HepG2 (cell line): ENCODE results near the gene PTPA. TPM values are rescaled to one million over a fixed set of nuclear protein-coding genes. Genes with fewer than 3 reads are reported as not detected.

Experiments
- ATAC-seq: fragments of 200-7000 bp; cut with Tn5 transposase; 3 replicates; pipeline ENCODE4 v1.9.1; 2020; ENCODE audit warnings: mild to moderate bottlenecking, moderate library complexity
- BruUV-seq: library from RNA; stranded (reverse); fragments of 400-500 nt; replicated peaks from 2 replicates; lab custom pipeline; 2021; lab: Mats Ljungman, UMichigan
- CTCF ChIA-PET: fragments of 300-600 bp; formaldehyde crosslinking; extraction: SDS; loops from one replicate; lab custom pipeline; 2021; ENCODE audit warnings: low total read pairs, inconsistent platforms, low intra/inter-chr PET ratio; lab: Yijun Ruan, JAX
- POLR2A ChIA-PET: fragments of 350-600 bp; sonication (Branson Sonifier 250); formaldehyde crosslinking; loops from one replicate; lab custom pipeline; 2020; ENCODE audit warnings: antibody characterized with exemption, inconsistent platforms; lab: Yijun Ruan, JAX
- DNase-seq: peaks from one replicate; pipeline ENCODE4 v3.0.0-alpha.2; 2015; ENCODE audit warnings: low spot score
- FAIRE-seq: peaks from 3 replicates; lab custom pipeline; 2011; peaks lifted over from hg19 to GRCh38; lab: Jason Lieb, UNC
- H2AFZ ChIP-seq: one replicate; pipeline ENCODE4 v1.6.1; 2011; ENCODE audit warnings: low read length, inconsistent platforms
- H3K27ac ChIP-seq: fragments of 300-600 bp; 3 replicates; pipeline ENCODE4 v1.8.0; 2011; ENCODE audit warnings: mixed run types, mild to moderate bottlenecking, mixed read lengths, low read length, inconsistent platforms; ENCODE audit not compliant: insufficient read depth; ENCODE audit errors: extremely low read length
- H3K27me3 ChIP-seq, 2 experiments: fragments of 200-600 bp in 1 of 2; 2 replicates in 1 of 2; 3 replicates in 1 of 2; pipeline versions ENCODE4 v1.6.0 to v1.8.0; 2011; ENCODE audit warnings: low read length in 2 of 2, mild to moderate bottlenecking in 2 of 2, moderate library complexity in 2 of 2, inconsistent platforms in 1 of 2; ENCODE audit not compliant: insufficient read depth in 2 of 2, control insufficient read depth in 1 of 2
- H3K36me3 ChIP-seq, 2 experiments: fragments of 200-600 bp in 1 of 2; replicated peaks in 1 of 2; 2 replicates in 1 of 2; 3 replicates in 1 of 2; pipeline versions ENCODE4 v1.5.1 to v1.8.0; 2011; ENCODE audit warnings: low read length in 2 of 2, inconsistent platforms in 1 of 2; ENCODE audit not compliant: insufficient read depth in 2 of 2, control insufficient read depth in 1 of 2
- H3K4me1 ChIP-seq: 2 replicates; pipeline ENCODE4 v1.5.1; 2012; ENCODE audit warnings: low read length, inconsistent platforms; ENCODE audit not compliant: insufficient read depth
- H3K4me2 ChIP-seq: 2 replicates; pipeline ENCODE4 v1.6.0; 2011; ENCODE audit warnings: low read depth, low read length, inconsistent platforms
- H3K4me3 ChIP-seq, 3 experiments: fragments of 200-600 bp in 1 of 3; sonication (generic), shearing (Covaris generic) in 1 of 3; replicated peaks in 1 of 3; 2 replicates each; pipeline ENCODE4 v1.5.1; 2011 to 2016; ENCODE audit warnings: low read length in 3 of 3, inconsistent platforms in 2 of 3, low read depth in 2 of 3, mild to moderate bottlenecking in 2 of 3, control low read depth in 1 of 3, mixed read lengths in 1 of 3; ENCODE audit not compliant: insufficient read depth in 1 of 3
- H3K79me2 ChIP-seq: one replicate; pipeline ENCODE4 v1.6.1; 2011; ENCODE audit warnings: low read length, inconsistent platforms; ENCODE audit not compliant: insufficient read depth
- H3K9ac ChIP-seq: 2 replicates; pipeline ENCODE4 v1.6.0; 2011; ENCODE audit warnings: mild to moderate bottlenecking, low read depth, low read length, inconsistent platforms; ENCODE audit not compliant: insufficient read depth
- H3K9me3 ChIP-seq: 2 replicates; pipeline ENCODE4 v1.5.1; 2012; ENCODE audit warnings: mild to moderate bottlenecking, low read length
- H4K20me1 ChIP-seq: 2 replicates; pipeline ENCODE4 v1.6.0; 2011; ENCODE audit warnings: inconsistent platforms, mild to moderate bottlenecking, low read length, moderate library complexity; ENCODE audit not compliant: insufficient read depth
- HNRNPH1 ChIP-seq: fragments of 200-400 bp; formaldehyde crosslinking; optimal IDR thresholded peaks from 2 replicates; pipeline ENCODE3; 2017; ENCODE audit warnings: mild to moderate bottlenecking, low read depth, low read length
- NFE2 ChIP-seq: sonication (generic); formaldehyde crosslinking; IDR thresholded peaks from 2 replicates; pipeline ENCODE4 v1.4.0; 2020; ENCODE audit warnings: missing genetic modification reagents
- ZBTB43 ChIP-seq: sonication (generic); formaldehyde crosslinking; conservative IDR thresholded peaks from 2 replicates; pipeline ENCODE4 v1.4.0; 2020; ENCODE audit warnings: missing genetic modification reagents
- ZMYM3 ChIP-seq: sonication (generic); formaldehyde crosslinking; IDR thresholded peaks from 2 replicates; pipeline ENCODE4 v1.5.1; 2020; ENCODE audit warnings: mild to moderate bottlenecking, missing genetic modification reagents
- WGBS: methylation state at CpG from one replicate; pipeline ENCODE4 v1.1.6; 2017; ENCODE audit warnings: low lambda C conversion rate; 5-methylcytosine and 5-hydroxymethylcytosine counted together
- in situ Hi-C: cut with HindIII; loops from 2 replicates; pipeline ENCODE4 v1.10.0; 2017; ENCODE audit warnings: low pct_unique_long_range_greater_than_20kb; ENCODE audit not compliant: extremely low pct_ligation_motif_present
- intact Hi-C: fragments of 100-400 bp; cut with micrococcal nuclease; formaldehyde crosslinking; loops from one replicate; pipeline ENCODE4 v1.10.0; 2022; ENCODE audit not compliant: unreplicated experiment
- polyA plus RNA-seq, 8 experiments: library from polyadenylated mRNA; depleted of rRNA in 3 of 8; stranded (reverse) in 7 of 8; unstranded in 1 of 8; fragments of >200 nt; fragmentation: Illumina TruSeq in 4 of 8; extraction: Trizol in 4 of 8; gene quantifications; 2 replicates each; pipeline versions ENCODE4 v1.2.1 to v1.2.3, GENCODE V29; 2011 to 2016; ENCODE audit warnings: low read depth in 4 of 8, missing spikeins in 1 of 8, mixed read lengths in 1 of 8; ENCODE audit not compliant: insufficient read depth in 1 of 8
- total RNA-seq, 5 experiments: library from RNA; depleted of rRNA; stranded (reverse); fragments of >200 nt; fragmentation: Illumina TruSeq; extraction: Trizol; gene quantifications; 2 replicates each; pipeline ENCODE4 v1.2.3, GENCODE V29; 2016; ENCODE audit warnings: low read depth in 1 of 5
- TF ChIP-seq, protein P1 (sequence below): sonication (generic); formaldehyde crosslinking; IDR thresholded peaks from 2 replicates; pipeline ENCODE4; 2020; ENCODE audit warnings: missing genetic modification reagents, mild to moderate bottlenecking, borderline replicate concordance
- TF ChIP-seq, protein P2 (sequence below): sonication (generic); formaldehyde crosslinking; IDR thresholded peaks from 2 replicates; pipeline ENCODE4 v1.4.0; 2020; ENCODE audit warnings: mild to moderate bottlenecking, missing genetic modification reagents
- TF ChIP-seq, protein P3 (sequence below): sonication (generic); formaldehyde crosslinking; IDR thresholded peaks from 2 replicates; pipeline ENCODE4 v1.9.0; 2021; ENCODE audit warnings: mild to moderate bottlenecking, missing genetic modification reagents

Gene PTPA
- total and polyA plus RNA-seq, 2 of the 13 experiments (the other 11 are each of a cell fraction or from before 2014, with no cell fraction given), result 79.3 to 105 TPM

DNA sequence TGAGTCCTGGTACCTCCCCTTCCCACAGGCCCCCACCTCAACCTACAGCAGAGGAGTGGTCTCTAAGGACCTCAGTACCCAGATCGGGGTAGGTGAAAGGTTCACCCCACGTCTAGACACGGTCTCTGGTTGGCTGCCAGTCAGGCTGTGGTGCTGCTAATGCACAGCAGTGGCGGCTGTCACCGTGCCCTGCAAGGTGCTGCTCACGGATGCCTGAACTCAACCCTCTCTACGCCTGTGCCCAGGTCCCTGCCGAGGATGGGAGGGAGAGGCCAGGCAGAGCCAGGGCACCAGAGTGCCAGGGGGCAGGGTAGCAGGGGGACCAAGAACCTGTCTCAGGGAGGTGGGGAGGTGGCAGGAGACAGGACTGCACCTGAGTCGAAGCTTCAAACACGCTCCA is 52.5 kb downstream of the PTPA start (continued):
- TF ChIP-seq, protein P1, sequence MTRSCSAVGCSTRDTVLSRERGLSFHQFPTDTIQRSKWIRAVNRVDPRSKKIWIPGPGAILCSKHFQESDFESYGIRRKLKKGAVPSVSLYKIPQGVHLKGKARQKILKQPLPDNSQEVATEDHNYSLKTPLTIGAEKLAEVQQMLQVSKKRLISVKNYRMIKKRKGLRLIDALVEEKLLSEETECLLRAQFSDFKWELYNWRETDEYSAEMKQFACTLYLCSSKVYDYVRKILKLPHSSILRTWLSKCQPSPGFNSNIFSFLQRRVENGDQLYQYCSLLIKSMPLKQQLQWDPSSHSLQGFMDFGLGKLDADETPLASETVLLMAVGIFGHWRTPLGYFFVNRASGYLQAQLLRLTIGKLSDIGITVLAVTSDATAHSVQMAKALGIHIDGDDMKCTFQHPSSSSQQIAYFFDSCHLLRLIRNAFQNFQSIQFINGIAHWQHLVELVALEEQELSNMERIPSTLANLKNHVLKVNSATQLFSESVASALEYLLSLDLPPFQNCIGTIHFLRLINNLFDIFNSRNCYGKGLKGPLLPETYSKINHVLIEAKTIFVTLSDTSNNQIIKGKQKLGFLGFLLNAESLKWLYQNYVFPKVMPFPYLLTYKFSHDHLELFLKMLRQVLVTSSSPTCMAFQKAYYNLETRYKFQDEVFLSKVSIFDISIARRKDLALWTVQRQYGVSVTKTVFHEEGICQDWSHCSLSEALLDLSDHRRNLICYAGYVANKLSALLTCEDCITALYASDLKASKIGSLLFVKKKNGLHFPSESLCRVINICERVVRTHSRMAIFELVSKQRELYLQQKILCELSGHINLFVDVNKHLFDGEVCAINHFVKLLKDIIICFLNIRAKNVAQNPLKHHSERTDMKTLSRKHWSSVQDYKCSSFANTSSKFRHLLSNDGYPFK (CRISPR knock-in tag), result no peak
- TF ChIP-seq NFE2, result no peak
- TF ChIP-seq, protein P2, sequence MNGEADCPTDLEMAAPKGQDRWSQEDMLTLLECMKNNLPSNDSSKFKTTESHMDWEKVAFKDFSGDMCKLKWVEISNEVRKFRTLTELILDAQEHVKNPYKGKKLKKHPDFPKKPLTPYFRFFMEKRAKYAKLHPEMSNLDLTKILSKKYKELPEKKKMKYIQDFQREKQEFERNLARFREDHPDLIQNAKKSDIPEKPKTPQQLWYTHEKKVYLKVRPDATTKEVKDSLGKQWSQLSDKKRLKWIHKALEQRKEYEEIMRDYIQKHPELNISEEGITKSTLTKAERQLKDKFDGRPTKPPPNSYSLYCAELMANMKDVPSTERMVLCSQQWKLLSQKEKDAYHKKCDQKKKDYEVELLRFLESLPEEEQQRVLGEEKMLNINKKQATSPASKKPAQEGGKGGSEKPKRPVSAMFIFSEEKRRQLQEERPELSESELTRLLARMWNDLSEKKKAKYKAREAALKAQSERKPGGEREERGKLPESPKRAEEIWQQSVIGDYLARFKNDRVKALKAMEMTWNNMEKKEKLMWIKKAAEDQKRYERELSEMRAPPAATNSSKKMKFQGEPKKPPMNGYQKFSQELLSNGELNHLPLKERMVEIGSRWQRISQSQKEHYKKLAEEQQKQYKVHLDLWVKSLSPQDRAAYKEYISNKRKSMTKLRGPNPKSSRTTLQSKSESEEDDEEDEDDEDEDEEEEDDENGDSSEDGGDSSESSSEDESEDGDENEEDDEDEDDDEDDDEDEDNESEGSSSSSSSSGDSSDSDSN (CRISPR knock-in tag), result 0 out of 2 replicates have a peak, but pooled peaks have one; percentile 24

GRCh38 chr9:129164246-129164930 is 53.2 kb downstream of the PTPA start:
- 17% methylated on average over 7 of the region's 9 CpGs for WGBS
- BruUV-seq, result no TSS peak
- in situ Hi-C loops, result no loop called here
- Histone ChIP-seq H3K4me3 (peak overlapping the region in 2 of 3 experiments; percentile 7 to 20; a peak in 1 of 6 replicates), H2AFZ (no peak overlapping the region), H3K9me3 (no peaks in the 10 kb centered on the region), H3K36me3 (no peaks in the 10 kb centered on the region), H3K9ac (peak overlapping the region; percentile 36; the same call in 1 of the 2 replicates), H3K27me3 (no peaks in the 10 kb centered on the region), H3K79me2 (no peaks in the 10 kb centered on the region), H3K27ac (no peak overlapping the region), H3K4me1 (peaks cover 82% of the 10 kb centered on the region), H4K20me1 (no peaks in the 10 kb centered on the region), H3K4me2 (peak overlapping the region; percentile 54)
- ChIA-PET POLR2A (interaction anchor here (1.4 to 2.8 kb wide), 3 partner anchors 10 to 25 kb away, joined by 10 to 14 read pairs (median 12); partner anchors contain the start of gene IER5L), CTCF (no interaction called here)
- DNase-seq (peak; percentile 72), FAIRE-seq (peak; percentile 50), ATAC-seq (peak; percentile 17)
- intact Hi-C loops, result no loop called here
- no peak for TF ChIP-seq HNRNPH1
- TF ChIP-seq, protein P3, sequence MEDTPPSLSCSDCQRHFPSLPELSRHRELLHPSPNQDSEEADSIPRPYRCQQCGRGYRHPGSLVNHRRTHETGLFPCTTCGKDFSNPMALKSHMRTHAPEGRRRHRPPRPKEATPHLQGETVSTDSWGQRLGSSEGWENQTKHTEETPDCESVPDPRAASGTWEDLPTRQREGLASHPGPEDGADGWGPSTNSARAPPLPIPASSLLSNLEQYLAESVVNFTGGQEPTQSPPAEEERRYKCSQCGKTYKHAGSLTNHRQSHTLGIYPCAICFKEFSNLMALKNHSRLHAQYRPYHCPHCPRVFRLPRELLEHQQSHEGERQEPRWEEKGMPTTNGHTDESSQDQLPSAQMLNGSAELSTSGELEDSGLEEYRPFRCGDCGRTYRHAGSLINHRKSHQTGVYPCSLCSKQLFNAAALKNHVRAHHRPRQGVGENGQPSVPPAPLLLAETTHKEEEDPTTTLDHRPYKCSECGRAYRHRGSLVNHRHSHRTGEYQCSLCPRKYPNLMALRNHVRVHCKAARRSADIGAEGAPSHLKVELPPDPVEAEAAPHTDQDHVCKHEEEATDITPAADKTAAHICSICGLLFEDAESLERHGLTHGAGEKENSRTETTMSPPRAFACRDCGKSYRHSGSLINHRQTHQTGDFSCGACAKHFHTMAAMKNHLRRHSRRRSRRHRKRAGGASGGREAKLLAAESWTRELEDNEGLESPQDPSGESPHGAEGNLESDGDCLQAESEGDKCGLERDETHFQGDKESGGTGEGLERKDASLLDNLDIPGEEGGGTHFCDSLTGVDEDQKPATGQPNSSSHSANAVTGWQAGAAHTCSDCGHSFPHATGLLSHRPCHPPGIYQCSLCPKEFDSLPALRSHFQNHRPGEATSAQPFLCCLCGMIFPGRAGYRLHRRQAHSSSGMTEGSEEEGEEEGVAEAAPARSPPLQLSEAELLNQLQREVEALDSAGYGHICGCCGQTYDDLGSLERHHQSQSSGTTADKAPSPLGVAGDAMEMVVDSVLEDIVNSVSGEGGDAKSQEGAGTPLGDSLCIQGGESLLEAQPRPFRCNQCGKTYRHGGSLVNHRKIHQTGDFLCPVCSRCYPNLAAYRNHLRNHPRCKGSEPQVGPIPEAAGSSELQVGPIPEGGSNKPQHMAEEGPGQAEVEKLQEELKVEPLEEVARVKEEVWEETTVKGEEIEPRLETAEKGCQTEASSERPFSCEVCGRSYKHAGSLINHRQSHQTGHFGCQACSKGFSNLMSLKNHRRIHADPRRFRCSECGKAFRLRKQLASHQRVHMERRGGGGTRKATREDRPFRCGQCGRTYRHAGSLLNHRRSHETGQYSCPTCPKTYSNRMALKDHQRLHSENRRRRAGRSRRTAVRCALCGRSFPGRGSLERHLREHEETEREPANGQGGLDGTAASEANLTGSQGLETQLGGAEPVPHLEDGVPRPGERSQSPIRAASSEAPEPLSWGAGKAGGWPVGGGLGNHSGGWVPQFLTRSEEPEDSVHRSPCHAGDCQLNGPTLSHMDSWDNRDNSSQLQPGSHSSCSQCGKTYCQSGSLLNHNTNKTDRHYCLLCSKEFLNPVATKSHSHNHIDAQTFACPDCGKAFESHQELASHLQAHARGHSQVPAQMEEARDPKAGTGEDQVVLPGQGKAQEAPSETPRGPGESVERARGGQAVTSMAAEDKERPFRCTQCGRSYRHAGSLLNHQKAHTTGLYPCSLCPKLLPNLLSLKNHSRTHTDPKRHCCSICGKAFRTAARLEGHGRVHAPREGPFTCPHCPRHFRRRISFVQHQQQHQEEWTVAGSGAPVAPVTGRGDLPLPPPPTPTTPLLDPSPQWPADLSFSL (CRISPR knock-in tag), result peak; percentile 97
- TF ChIP-seq ZMYM3, result peak; percentile 45; the same call in 1 of the 2 replicates
- peak; percentile 81 for TF ChIP-seq ZBTB43
